ENCODE results near the gene MYLK4. TPM values are rescaled to one million over a fixed set of nuclear protein-coding genes. Genes with fewer than 3 reads are reported as not detected.

MYLK4 gene
- total and polyA plus RNA-seq, 2 experiments from 2014 or later: 0.29 to 0.43 TPM

- no peaks in the 10 kb centered on the region for H3K36me3 ChIP-seq (replicated peaks; ENCODE audit: insufficient read depth, low read depth)
- 95% methylated on average over 5 of the region's 5 CpGs for WGBS (ENCODE audit: low lambda C conversion rate, missing lambda C conversion rate)
- no peaks in the 10 kb centered on the region for H3K9me3 ChIP-seq (ENCODE audit: low read depth)
- TF ChIP-seq EZH2phosphoT487 (IDR thresholded peaks at IDR 0.05; ENCODE audit: low read depth, severe bottlenecking, unreplicated experiment) (no peak), EZH2 (IDR thresholded peaks at IDR 0.05; ENCODE audit: borderline replicate concordance) (no peak), CTCF (IDR thresholded peaks at IDR 0.05; ENCODE audit: poor library complexity) (no peak)
- H3K27ac ChIP-seq: no peak overlapping the region
- no peak overlapping the region for H2AFZ ChIP-seq
- H3K79me2 ChIP-seq: no peaks in the 10 kb centered on the region
- no peak overlapping the region for H3K4me2 ChIP-seq
- no peaks in the 10 kb centered on the region for H3K27me3 ChIP-seq
- H3K4me1 ChIP-seq (ENCODE audit: insufficient read depth): no peaks in the 10 kb centered on the region
- H3K4me3 ChIP-seq: no peak overlapping the region
- H4K20me1 ChIP-seq (ENCODE audit: insufficient read depth, poor library complexity, severe bottlenecking): no peaks in the 10 kb centered on the region
- H3K9me2 ChIP-seq (replicated peaks; ENCODE audit: insufficient read depth): no peaks in the 10 kb centered on the region
- DNase-seq (ENCODE audit: low spot score): peak; percentile 20
These were observed 91.9 kb downstream of the MYLK4 start for GRCh38 chr6:2658788-2659187.

GRCh38 chr6:2656460-2657079, 94.2 kb downstream of the MYLK4 start:
- Histone ChIP-seq H3K4me2 (no peak overlapping the region), H3K4me1 (ENCODE audit: insufficient read depth) (no peaks in the 10 kb centered on the region), H4K20me1 (ENCODE audit: insufficient read depth, poor library complexity, severe bottlenecking) (no peaks in the 10 kb centered on the region), H2AFZ (no peak overlapping the region), H3K9me2 (replicated peaks; ENCODE audit: insufficient read depth) (no peaks in the 10 kb centered on the region), H3K4me3 (no peak overlapping the region), H3K36me3 (replicated peaks; ENCODE audit: insufficient read depth, low read depth) (no peaks in the 10 kb centered on the region), H3K79me2 (no peaks in the 10 kb centered on the region), H3K27me3 (no peaks in the 10 kb centered on the region), H3K9me3 (ENCODE audit: low read depth) (no peaks in the 10 kb centered on the region), H3K27ac (no peak overlapping the region)
- no peak for DNase-seq (ENCODE audit: low spot score)
- TF ChIP-seq CTCF (IDR thresholded peaks at IDR 0.05; ENCODE audit: poor library complexity) (no peak), EZH2phosphoT487 (IDR thresholded peaks at IDR 0.05; ENCODE audit: low read depth, severe bottlenecking, unreplicated experiment) (no peak), EZH2 (IDR thresholded peaks at IDR 0.05; ENCODE audit: borderline replicate concordance) (no peak)
- 67% methylated on average over 5 of the region's 5 CpGs for WGBS (ENCODE audit: low lambda C conversion rate, missing lambda C conversion rate)

GRCh38 chr6:2655844-2656433, 94.8 kb downstream of the MYLK4 start:
- Histone ChIP-seq H3K9me3 (ENCODE audit: low read depth) (no peaks in the 10 kb centered on the region), H3K79me2 (no peaks in the 10 kb centered on the region), H3K4me3 (no peak overlapping the region), H4K20me1 (ENCODE audit: insufficient read depth, poor library complexity, severe bottlenecking) (no peaks in the 10 kb centered on the region), H3K36me3 (replicated peaks; ENCODE audit: insufficient read depth, low read depth) (no peaks in the 10 kb centered on the region), H3K27ac (no peak overlapping the region), H3K27me3 (no peaks in the 10 kb centered on the region), H3K9me2 (replicated peaks; ENCODE audit: insufficient read depth) (no peaks in the 10 kb centered on the region), H3K4me2 (no peak overlapping the region), H3K4me1 (ENCODE audit: insufficient read depth) (no peaks in the 10 kb centered on the region), H2AFZ (no peak overlapping the region)
- 57% methylated on average over 3 of the region's 3 CpGs for WGBS (ENCODE audit: low lambda C conversion rate, missing lambda C conversion rate)
- no peak for DNase-seq (ENCODE audit: low spot score)
- TF ChIP-seq CTCF (IDR thresholded peaks at IDR 0.05; ENCODE audit: poor library complexity) (no peak), EZH2phosphoT487 (IDR thresholded peaks at IDR 0.05; ENCODE audit: low read depth, severe bottlenecking, unreplicated experiment) (no peak), EZH2 (IDR thresholded peaks at IDR 0.05; ENCODE audit: borderline replicate concordance) (no peak)
